Activated CD4-positive, CD25-positive, alpha-beta regulatory T cell treated with anti-CD3 and anti-CD28 coated beads, Interleukin-2, amount 50 U/mL, for 72 hours (primary cell): ENCODE data around the gene ZNF75A.

Experiments used
- DNase-seq: peaks from one replicate; pipeline ENCODE4 v3.0.0; 2021

ZNF75A gene

DNA sequence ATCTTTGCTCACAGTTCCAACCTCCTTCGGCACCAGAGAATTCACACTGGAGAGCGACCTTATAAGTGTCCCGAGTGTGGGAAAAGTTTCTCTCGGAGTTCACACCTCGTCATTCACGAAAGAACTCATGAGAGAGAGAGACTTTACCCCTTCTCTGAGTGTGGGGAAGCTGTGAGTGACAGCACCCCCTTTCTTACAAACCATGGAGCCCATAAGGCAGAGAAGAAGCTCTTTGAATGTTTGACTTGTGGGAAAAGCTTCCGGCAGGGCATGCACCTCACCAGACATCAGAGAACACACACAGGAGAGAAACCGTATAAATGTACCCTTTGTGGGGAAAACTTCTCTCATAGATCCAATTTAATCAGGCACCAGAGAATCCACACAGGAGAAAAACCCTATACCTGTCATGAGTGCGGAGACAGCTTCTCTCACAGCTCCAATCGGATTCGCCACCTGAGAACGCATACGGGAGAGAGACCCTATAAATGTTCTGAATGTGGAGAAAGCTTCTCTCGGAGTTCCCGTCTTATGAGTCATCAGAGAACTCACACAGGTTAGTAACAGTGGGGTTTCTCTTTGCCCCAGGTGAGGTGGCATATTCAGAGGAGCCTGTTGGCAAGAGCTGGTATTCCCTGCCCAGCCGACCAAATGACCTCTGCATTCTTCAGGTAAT is 15.2 kb upstream of the ZNF75A start:
- DNase-seq, result no peak

DNA sequence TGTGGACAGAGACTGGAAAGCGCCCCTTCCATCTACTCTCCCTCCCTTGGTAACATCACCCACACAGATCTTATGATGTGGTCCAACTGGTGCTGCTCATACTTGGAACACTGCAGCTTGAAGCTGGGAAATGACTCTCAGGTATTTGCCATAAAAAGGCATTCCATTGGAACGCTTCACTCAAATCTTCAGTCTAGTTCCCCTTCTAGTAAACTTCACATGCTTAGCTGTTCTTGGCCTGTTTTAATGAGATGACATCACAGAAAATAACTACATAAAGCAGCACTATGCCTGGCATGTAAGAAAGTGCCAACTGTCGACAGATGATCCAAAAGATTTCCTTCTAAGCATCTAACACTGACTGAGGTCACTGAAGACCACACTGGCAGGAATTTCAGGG is 12.7 kb upstream of the ZNF75A start:
- DNase-seq, result no peak

DNA sequence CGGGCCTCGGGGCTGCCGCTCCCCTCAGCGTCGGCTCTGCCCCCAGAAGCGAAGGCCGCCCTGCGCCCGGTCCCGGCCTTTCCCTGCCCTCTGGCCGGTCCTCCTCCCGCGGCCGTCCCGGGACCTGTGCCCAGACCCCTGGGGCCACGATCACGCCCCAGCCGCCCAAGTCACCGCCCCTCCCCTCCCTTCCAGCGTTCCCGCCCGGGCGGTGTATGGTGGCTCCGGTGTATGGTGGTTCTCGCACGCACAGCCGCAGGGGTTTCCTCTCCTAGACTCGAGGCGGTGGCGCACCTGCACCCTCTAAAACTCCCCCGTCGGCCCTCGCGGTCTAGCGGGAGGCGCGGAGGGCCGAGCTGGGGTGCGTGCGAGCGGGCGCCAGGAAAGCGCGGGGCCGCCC is 10.1 kb upstream of the ZNF75A start:
- DNase-seq, result no peak

DNA sequence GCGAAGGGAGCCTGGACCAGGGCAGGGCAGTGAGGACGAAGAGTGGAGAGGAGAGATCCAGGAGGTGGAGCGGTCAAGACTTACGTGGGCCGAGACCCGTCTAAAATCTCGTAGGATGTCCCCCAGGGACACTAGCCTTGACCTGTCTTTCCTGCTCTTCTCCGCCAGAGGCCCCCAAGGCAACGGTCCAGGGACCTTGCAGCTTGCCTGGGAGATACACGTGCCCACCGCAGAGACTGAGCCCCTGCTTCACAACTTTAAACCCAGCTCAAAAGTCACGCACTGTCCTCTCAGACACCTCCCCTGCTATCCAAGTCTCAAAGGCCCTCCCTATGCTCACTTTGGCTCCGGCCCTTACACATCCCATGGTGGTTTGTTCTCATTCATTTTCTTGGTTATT is 9.5 kb upstream of the ZNF75A start:
- DNase-seq, result no peak

DNA sequence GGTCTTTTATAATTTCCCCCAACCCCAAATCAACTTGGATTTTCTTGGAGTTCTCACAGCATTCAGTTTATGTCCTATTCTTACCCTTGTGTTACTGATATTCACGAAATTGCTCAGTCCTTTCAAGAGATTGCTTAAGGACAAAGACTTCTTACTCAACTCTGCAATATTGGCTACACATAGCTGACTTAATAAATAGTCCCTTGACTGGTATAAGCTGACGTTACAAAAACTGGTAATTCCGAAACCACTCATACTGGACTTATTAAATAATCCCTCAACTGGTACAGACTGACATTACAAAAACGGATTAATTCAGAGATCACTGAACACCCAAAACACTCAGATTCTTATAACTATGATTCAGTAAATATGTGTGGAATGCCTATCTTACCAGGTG is 927 bp upstream of the ZNF75A start:
- no peak for DNase-seq

DNA sequence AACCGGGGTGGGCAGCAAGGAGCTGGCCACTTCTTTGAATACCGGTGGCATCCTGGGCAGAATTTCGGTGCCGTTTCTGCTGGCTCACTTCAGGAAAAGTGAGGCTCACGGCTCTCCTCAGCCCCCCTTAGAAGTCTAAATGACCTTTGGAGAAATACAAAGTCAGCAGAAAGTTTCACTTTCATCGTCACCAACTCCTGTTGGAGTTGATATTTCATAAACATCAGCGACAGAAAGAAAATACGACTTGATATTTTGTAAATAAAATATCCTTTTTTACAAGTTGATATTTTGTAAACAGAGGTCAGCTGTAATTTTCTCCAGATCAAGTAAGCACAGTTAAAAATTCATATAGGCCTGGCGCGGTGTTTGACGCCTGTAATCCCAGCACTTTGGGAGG is 781 bp downstream of the ZNF75A start:
- no peak for DNase-seq

DNA sequence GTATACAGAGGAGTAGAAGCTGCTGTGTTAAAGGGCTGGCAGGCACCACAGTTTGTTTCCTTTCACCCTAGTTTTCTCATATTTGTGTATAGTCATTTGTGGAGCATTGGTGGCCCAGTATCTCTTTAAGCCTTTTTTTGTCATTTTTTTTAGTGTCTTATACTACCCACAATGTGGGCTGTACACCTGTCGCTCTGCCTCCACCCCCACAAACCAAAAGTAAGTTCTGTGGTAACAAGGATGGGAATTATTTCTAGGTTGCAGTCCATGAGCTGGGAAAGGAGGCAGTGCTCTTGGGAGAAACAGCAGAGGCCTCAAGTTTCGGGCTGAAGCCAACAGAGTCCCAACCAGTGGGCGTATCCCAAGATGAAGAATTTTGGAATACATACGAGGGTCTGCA is 6.2 kb downstream of the ZNF75A start:
- DNase-seq, result no peak

DNA sequence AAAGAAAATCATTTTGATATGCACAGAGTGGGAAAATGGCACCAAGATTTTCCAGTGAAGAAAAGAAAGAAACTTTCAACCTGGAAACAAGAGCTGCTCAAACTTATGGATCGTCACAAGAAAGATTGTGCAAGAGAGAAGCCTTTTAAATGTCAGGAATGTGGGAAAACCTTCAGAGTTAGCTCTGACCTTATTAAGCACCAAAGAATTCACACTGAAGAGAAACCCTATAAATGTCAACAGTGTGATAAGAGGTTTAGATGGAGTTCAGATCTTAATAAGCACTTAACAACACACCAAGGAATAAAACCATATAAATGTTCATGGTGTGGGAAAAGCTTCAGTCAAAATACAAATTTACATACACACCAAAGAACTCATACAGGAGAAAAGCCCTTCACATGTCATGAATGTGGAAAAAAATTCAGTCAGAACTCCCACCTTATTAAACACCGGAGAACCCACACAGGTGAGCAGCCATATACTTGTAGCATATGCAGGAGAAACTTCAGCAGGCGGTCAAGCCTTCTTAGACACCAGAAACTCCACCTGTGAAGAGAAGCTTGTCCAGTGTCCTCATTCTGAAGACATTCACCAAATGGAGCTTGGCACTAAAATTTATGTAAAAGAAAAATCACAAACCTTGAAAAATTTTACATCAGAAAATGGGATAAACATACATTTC is 12.2 kb downstream of the ZNF75A start:
- no peak for DNase-seq

DNA sequence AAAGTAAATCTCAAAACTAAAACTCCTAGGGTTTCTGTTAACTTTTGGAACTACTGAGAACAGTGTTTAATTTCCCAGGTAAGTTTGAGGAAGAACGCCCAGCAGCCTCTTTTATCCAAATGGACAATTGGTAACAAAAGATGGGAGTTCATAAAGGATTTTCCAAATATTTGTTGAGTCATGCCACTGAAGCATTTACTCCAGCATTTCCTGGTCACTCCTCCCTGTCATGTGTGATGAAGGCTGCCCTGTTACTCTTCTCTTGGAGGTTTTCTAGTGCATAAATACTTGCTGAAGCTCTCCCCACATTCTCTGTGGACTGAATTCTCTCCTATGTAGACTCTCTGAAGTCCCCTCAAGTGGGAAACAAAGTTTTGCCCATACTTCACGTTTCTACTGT is 16.5 kb downstream of the ZNF75A start:
- no peak for DNase-seq

DNA sequence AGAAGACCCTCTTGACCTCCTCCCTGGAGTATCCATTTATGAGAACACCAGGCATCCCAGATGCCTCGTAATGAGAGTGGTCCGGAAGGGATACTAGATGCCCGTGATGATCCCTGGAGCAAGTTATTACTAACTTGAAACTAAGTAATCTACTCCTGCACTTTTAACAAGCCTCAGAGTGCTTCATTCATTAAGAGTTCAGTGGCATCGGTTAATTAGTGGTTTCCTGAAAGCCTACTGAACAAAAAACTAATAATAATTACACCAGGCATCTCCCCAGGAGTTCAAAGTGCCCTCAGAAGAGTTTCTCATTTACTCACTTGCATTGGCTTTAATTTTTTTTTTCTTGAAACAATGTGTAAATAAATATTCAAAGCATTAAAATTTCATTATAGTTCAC is 22.2 kb downstream of the ZNF75A start:
- no peak for DNase-seq

DNA sequence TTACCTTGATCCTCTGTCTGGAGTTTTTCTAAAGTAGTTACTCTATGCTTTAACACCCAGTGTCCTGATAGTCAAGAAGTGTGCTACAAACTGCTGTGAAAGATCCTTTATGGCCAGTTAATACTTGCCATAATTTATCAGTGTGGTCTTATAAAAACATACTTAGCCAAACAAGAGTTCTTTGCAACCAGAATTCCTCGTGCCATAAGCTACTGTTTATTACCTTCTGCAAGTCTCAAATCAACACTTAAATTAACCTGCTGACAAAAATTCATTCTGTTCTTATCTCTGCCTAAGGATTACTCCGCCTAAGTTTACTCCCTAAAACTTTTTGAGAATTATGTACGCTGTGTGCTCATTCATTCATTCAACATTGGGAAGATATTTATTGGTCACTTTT is 22.8 kb downstream of the ZNF75A start:
- no peak for DNase-seq

DNA sequence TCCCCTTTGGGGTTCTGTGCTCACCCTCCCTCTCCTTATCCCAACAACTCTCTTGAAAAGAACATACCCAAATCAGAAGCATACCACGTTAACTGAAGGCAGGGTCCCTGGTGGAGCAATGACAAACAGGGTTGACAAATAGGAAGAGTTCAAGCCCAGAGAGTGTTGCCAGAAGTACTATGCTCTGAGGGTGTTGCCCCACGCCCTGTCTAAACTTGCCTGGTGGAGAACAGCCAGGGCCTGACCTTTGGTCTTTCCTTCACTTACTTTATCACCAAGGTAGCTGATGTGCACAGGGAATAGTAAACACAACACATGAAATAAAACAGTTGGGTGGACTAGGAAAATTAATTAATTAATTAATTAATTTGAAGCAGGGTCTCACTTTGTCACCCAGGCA is 23.3 kb downstream of the ZNF75A start:
- no peak for DNase-seq

DNA sequence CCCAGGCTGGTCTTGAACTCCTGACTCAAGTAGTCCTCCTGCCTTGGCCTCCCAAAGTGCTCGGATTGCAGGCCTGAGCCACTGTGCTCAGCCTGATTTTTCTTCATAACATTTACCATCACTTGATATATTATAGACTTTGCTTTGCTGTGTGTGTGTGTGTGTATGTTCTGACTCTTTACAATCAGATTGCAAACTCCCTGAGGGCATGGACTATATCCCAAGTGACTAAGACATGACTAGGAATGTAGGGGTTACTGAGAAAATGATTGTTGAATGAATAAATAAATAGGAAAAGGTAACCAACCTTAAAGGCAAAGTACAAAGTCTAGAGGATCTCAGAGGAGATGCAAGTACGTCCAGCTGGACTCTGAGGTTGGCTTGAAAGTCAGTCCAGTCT is 40.7 kb downstream of the ZNF75A start:
- no peak for DNase-seq

DNA sequence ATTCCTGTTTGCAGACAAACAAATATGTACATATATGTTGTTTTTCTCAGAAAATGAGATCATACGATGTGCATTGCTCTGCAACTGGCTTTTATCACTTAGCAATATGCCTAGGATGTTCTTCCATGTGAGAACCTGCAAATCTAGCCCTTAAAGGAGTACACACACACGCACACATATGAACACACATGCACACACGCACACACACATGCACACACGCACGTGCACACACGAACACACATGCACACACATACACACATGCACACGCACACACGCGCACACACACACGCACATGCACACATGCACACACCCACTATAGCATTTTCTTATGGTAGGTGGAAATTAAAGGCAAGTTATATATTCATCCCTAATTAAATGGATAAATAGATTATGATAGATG is 42.3 kb downstream of the ZNF75A start:
- DNase-seq, result no peak

DNA sequence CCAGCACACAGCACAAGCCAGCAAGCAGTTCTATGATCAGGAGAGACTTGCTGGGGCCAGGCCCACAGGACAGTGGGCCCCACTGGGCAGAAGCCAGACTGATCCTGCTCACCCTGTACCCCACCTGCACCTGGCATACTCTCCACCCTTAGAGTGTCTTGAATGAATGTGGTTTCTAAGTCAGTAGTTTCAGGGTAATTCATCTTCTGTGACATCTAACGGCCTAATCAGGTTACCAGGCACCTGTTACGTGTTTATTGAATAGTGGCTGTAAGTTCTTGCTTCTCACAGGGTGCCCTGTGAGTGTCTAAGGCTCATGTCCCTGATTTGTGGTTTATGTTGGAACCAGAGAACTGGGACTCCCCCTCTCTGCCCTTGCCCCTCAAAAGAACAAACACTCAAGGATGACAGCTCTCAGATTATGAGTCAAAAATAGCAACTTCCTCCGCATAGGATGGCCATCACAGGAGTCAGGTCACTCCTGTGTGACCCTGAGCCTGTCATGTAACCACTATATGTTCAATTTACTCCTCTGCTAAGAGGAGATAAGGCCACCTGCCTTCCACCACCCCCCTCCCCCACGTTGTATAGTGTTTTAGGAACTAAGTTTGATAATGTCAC is 43.4 kb downstream of the ZNF75A start:
- no peak for DNase-seq

DNA sequence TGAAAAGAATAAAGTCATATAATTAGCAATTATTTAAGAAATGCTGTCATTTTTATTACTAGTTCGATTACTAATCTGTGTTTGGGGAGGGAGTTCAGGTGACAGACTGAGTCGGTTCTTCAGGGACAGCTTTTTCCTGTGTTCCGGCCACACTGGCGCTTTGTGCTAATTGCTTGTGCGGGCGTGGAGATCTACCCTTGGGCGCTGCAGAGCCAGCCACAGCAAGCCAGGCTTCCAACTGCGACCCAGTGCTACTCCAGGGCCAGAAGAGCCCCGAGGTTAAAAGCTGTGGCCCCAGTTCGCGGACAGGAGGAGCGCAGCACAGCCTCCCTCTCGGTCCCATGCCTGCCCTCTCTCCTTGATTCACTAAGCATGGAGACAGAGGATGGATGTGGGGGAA is 43.9 kb downstream of the ZNF75A start:
- no peak for DNase-seq

DNA sequence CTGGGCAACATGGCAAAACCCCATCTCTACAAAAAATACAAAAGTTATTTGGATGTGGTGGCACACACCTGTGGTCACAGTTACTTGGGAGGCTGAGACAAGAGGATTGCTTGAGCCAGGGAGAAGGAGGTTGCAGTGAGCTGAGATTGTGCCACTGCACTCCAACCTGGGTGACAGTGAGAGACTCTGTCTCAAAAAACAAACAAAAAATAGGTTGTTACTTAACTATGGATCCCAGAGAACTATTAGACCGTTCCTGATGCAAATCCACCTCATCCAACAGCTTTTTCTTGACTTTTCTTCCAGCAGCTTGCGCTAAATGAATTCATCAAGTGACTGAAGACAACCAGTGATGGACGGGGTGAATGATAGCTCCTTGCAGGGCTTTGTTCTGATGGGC is 50.3 kb downstream of the ZNF75A start, which contains the start of gene OR2C1:
Gene OR2C1, plus strand, starts transcription at position 301 of the 400 bp plus-strand sequence. Its CDS starts 52 bp downstream, at position 353.
- no peak for DNase-seq

DNA sequence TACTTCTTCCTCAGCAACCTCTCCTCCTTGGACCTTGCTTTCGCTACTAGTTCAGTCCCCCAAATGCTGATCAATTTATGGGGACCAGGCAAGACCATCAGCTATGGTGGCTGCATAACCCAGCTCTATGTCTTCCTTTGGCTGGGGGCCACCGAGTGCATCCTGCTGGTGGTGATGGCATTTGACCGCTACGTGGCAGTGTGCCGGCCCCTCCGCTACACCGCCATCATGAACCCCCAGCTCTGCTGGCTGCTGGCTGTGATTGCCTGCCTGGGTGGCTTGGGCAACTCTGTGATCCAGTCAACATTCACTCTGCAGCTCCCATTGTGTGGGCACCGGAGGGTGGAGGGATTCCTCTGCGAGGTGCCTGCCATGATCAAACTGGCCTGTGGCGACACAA is 50.8 kb downstream of the ZNF75A start:
- DNase-seq, result no peak

DNA sequence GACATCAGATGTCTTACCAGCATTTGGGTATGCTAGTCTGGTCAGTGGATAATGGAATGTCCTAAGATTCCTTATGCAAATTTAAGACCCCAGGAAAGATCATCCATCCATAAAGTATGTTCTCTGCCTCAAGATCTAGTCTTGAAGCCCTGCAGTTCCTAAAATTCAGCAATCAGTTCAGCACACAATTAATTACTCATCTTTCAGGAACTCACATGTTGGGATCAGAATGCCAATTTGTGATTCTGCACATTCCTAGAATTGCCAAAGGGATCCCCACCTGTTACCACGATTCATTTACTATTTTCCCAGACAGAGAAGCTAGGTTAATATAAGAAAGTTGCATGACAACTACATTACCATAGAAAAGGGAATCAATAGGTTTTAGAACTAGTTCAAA is 53.6 kb downstream of the ZNF75A start:
- no peak for DNase-seq

DNA sequence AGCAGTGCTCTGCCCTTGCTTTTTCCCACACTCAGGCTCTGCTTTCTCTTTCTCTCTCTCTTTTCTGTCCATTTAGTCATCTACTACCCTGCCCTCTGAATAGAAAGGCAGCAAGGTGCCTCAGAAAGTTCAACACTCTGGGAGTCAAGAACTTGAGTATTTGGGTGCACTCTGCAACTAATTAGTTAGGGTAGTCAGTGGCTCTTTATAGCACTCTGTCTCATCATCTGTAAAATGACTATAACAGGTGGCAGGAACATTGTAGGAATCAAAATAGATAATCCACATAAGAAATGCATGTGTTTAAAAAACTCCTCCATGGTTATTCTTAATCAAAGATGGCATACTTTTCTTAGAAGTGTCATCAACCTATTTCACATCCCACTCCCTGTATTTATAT is 57.6 kb downstream of the ZNF75A start:
- no peak for DNase-seq

DNA sequence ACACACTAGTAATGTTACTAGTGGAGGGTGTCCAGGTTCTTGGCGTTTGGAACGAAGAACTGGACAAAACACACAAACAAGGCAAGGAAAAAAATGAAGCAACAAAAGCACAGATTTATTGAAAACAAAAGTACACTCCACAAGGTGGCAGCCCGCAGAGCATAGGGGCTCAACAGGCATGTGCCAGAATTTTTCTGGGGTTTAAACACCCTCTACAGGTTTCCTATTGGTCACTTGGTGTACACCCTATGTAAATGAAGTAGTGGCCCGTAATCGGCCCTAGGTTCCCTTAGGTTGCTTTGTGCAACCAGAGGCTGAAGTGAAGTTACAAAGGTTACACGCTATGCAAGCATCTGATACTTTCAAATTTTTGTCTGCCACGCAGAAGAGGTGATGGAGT is 58.5 kb downstream of the ZNF75A start:
- DNase-seq, result no peak

DNA sequence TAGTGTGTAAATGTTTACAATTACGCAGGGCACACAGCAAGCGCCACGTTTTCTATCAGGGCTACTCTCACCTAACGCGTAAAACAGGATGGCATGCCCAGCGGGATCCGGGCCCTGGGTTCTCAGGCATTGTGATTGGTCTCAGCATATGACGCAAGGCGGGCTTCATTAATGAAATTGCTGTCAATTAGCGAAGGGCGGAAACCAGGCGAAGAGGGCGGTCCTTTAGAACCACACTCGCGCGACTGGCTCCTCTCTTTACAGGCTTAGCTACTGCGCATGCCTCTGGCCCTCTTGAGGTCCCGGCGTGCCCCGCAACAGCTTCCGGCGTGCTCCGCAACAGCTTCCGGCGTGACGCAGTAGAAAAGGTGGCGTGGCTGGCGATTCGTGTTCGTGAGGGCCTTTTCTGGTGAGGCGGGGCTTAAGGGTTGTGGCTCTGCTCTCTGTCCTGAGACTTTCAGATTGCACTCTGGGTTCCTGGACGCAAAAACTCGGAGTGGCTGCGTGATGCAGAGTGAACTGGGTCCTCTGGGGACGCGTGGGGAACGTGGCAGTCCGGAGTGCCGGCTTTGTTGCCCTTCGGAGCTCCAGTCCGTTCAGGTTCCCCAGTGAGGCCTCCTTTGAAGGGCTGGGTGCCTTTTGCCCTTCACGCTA is 59.6 kb downstream of the ZNF75A start:
- peak; percentile 85 for DNase-seq
